ENCODE results near the gene PTCH1.

GRCh38 chr9:95506678-95507463, 9.9 kb downstream of the PTCH1 start:
- peak; percentile 19; the same call in 1 of the 2 replicates for TF ChIP-seq POLR2AphosphoS5 (IDR thresholded peaks at IDR 0.05; ENCODE audit: low read depth, low read length)
- TF ChIP-seq MAX (IDR thresholded peaks at IDR 0.05): no peak
- no peak for TF ChIP-seq EZH2 (IDR thresholded peaks at IDR 0.05)
- TF ChIP-seq ZNF274 (IDR thresholded peaks at IDR 0.05; ENCODE audit: low read depth, low read length): no peak
- TF ChIP-seq CTCF (IDR thresholded peaks at IDR 0.05 in 2 of 3, conservative IDR thresholded peaks at IDR 0.05 in 1 of 3; ENCODE audit: borderline replicate concordance in 1 of 3, insufficient read depth in 1 of 3, low read depth in 2 of 3, low read length in 2 of 3): no peak
- no peak for TF ChIP-seq JUND (IDR thresholded peaks at IDR 0.05)
- TF ChIP-seq POLR2A (IDR thresholded peaks at IDR 0.05; ENCODE audit: borderline replicate concordance, extremely low read depth, insufficient read depth, insufficient read length): no peak
- no peak for TF ChIP-seq EZH2phosphoT487 (IDR thresholded peaks at IDR 0.05; ENCODE audit: borderline replicate concordance)

Data from HCT116 (cell line).